ENCODE data around the gene OR6X1. TPM values are rescaled to one million over a fixed set of nuclear protein-coding genes. Genes with fewer than 3 reads are reported as not detected.

The OR6X1 gene
- not detected for total RNA-seq
- long read RNA-seq = 0 reads

GRCh38 chr11:123754101-123754568 is at the start of gene OR6X1:
Gene OR6X1, minus strand, starts transcription at chr11:123754518. Its CDS starts 0 bp downstream, at chr11:123754518.
- H3K9me3 ChIP-seq = no peaks in the 10 kb centered on the region
- ATAC-seq (no peak), DNase-seq (no peak)
- H3K4me1 ChIP-seq = no peaks in the 10 kb centered on the region
- intact Hi-C loops (cut with DNase I) = no loop called here
- H3K36me3 ChIP-seq = no peaks in the 10 kb centered on the region
- TF ChIP-seq, protein P1, sequence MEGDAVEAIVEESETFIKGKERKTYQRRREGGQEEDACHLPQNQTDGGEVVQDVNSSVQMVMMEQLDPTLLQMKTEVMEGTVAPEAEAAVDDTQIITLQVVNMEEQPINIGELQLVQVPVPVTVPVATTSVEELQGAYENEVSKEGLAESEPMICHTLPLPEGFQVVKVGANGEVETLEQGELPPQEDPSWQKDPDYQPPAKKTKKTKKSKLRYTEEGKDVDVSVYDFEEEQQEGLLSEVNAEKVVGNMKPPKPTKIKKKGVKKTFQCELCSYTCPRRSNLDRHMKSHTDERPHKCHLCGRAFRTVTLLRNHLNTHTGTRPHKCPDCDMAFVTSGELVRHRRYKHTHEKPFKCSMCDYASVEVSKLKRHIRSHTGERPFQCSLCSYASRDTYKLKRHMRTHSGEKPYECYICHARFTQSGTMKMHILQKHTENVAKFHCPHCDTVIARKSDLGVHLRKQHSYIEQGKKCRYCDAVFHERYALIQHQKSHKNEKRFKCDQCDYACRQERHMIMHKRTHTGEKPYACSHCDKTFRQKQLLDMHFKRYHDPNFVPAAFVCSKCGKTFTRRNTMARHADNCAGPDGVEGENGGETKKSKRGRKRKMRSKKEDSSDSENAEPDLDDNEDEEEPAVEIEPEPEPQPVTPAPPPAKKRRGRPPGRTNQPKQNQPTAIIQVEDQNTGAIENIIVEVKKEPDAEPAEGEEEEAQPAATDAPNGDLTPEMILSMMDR (IDR thresholded peaks at IDR 0.05) = no peak
- H3K4me3 ChIP-seq = no peak within 1 kb of the TSS
- H3K27me3 ChIP-seq (ENCODE audit: low read depth) = no peaks in the 10 kb centered on the region
- no peak within 1 kb of the TSS for H3K27ac ChIP-seq

DNA sequence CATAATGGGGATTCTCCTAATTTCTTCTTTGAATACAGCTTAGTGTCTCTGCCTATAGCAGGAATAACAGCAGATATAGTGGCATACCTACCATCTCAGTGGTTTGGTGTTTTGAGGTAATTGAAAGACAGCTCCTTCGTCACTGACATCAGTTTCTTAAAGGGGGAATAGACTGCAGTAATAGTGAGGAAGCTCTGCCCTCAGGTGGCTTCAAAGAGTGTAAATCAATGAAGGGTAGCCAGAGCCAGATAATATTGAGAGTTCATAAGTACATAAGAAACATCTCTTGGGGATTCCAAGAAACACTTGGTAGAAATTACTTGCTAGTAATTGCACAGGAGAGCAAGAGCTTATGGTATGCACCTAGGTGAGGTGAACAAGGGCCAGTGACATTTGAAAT is 47.4 kb upstream of the OR6X1 start:
- no peak for DNase-seq
- Histone ChIP-seq H3K27ac (no peak overlapping the region), H3K36me3 (no peaks in the 10 kb centered on the region), H3K4me1 (no peaks in the 10 kb centered on the region), H3K4me3 (no peak overlapping the region), H3K27me3 (ENCODE audit: low read depth) (no peaks in the 10 kb centered on the region), H3K9me3 (no peaks in the 10 kb centered on the region)
- no peak for ATAC-seq
- TF ChIP-seq, protein P1 (IDR thresholded peaks at IDR 0.05) = no peak
- intact Hi-C loops (cut with DNase I) = no loop called here

- no peak for ATAC-seq
- TF ChIP-seq, protein P1 (IDR thresholded peaks at IDR 0.05) = no peak
- H3K4me1 ChIP-seq = no peaks in the 10 kb centered on the region
- intact Hi-C loops (cut with DNase I) = no loop called here
- no peak overlapping the region for H3K27ac ChIP-seq
- no peaks in the 10 kb centered on the region for H3K9me3 ChIP-seq
- H3K4me3 ChIP-seq = no peak overlapping the region
- H3K27me3 ChIP-seq (ENCODE audit: low read depth) = no peaks in the 10 kb centered on the region
- DNase-seq = no peak
- no peaks in the 10 kb centered on the region for H3K36me3 ChIP-seq
Measured at GRCh38 chr11:123800036-123800435, 45.7 kb upstream of the OR6X1 start.

DNA sequence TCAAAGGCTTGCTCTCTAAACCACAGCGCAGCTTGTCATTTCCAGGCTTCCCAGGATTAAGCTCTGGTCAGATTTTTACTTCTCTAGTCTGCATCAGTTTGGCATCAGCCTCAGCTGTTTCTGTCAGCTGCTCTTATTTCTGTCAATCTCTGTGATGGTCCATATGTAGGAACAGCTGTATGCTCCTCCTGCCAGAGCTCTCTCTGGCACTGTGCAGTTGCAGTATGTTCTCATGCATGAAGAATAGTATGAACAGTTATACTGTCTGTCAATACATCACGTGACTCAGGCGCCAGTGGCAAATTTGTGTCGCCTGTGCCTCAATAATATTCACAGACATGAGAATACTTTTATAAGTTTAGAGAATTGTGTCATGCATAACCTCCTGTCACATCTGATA is 45.1 kb upstream of the OR6X1 start:
- no peaks in the 10 kb centered on the region for H3K27me3 ChIP-seq (ENCODE audit: low read depth)
- H3K4me1 ChIP-seq = no peaks in the 10 kb centered on the region
- H3K4me3 ChIP-seq = no peak overlapping the region
- DNase-seq (no peak), ATAC-seq (no peak)
- intact Hi-C loops (cut with DNase I) = no loop called here
- no peaks in the 10 kb centered on the region for H3K36me3 ChIP-seq
- no peak overlapping the region for H3K27ac ChIP-seq
- TF ChIP-seq, protein P1 (IDR thresholded peaks at IDR 0.05) = no peak
- no peaks in the 10 kb centered on the region for H3K9me3 ChIP-seq

DNA sequence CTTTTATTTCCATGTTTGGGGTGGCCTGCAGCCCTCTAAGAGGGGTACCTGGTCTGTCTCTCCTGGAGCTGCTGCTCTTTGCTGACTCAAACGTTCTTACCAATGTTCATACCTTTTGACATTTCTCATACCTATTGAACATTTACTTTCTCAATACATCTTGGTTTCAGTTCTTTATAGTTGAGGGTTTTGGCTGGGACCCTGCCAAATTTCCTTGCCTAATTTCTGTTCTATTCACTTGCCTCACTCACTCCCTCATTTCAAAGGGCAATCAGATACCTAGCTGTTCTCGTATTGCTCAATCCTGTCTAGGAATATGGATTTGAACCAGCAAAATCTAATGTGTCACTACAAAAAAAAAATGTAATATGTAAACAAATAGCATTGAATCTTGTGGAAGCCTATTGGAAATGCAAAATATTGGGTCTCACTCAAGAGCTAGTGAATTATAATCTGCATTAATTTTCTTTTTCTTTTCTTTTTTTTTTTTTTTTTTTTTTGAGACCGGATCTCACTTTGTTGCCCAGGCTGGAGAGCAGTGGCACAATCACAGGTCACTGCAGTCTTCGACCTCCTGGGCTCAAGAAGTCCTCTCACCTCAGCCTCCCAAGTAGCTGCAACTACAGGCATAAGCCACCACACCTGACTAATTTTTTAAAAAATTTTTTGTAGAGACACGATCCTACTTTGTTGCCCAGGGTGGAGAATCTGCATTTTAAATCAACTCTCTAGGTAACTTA is 44.4 kb upstream of the OR6X1 start:
- H3K4me1 ChIP-seq = no peaks in the 10 kb centered on the region
- no peaks in the 10 kb centered on the region for H3K36me3 ChIP-seq
- no peaks in the 10 kb centered on the region for H3K27me3 ChIP-seq (ENCODE audit: low read depth)
- no peak for ATAC-seq
- intact Hi-C loops (cut with DNase I) = no loop called here
- TF ChIP-seq, protein P1 (IDR thresholded peaks at IDR 0.05) = no peak
- H3K27ac ChIP-seq = no peak overlapping the region
- DNase-seq = no peak
- H3K9me3 ChIP-seq = no peaks in the 10 kb centered on the region
- H3K4me3 ChIP-seq = no peak overlapping the region

Data from lower lobe of right lung (tissue), 2 donors.